KOPT-K1 (cell line): ENCODE measurements around the gene CERS6.

ENCODE experiments used
- H3K27ac ChIP-seq: fragments of 200-600 bp; sonication (generic); 2 replicates; pipeline ENCODE4 v1.5.1; 2016; ENCODE audit warnings: antibody characterized with exemption, mild to moderate bottlenecking, low read depth, low read length; ENCODE audit not compliant: poor library complexity, severe bottlenecking
- H3K36me3 ChIP-seq: fragments of 200-600 bp; sonication (generic); 2 replicates; pipeline ENCODE4 v1.5.1; 2017; ENCODE audit warnings: antibody characterized with exemption, mild to moderate bottlenecking, low read length, moderate library complexity; ENCODE audit not compliant: insufficient read depth
- H3K9me3 ChIP-seq: fragments of 200-600 bp; sonication (generic); 2 replicates; pipeline ENCODE4 v1.5.1; 2017; ENCODE audit warnings: antibody characterized with exemption, low read length, mild to moderate bottlenecking; ENCODE audit not compliant: insufficient read depth, poor library complexity, severe bottlenecking

Gene CERS6

DNA sequence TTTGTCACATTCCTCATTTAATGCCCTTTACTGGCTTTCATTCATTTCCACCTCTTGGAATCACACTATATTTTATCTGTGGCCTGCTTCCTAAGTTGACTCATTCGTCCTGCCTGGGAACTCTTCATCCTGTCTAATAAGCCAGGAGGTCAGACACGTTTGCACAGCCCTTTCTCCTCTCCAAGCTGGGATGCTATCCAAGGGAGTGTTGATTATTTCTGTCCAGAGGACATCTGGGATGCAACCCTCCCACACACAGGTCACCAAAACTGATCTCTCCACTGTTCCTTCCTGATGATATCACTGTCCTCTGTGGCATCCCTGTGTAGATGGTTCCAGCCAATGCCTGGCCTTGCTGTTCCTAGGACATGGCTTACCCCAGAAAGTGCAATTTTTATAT lies 266.5 kb downstream of the CERS6 start:
- H3K36me3 ChIP-seq = peaks cover 49% of the 10 kb centered on the region
- H3K27ac ChIP-seq = no peak overlapping the region
- no peaks in the 10 kb centered on the region for H3K9me3 ChIP-seq

DNA sequence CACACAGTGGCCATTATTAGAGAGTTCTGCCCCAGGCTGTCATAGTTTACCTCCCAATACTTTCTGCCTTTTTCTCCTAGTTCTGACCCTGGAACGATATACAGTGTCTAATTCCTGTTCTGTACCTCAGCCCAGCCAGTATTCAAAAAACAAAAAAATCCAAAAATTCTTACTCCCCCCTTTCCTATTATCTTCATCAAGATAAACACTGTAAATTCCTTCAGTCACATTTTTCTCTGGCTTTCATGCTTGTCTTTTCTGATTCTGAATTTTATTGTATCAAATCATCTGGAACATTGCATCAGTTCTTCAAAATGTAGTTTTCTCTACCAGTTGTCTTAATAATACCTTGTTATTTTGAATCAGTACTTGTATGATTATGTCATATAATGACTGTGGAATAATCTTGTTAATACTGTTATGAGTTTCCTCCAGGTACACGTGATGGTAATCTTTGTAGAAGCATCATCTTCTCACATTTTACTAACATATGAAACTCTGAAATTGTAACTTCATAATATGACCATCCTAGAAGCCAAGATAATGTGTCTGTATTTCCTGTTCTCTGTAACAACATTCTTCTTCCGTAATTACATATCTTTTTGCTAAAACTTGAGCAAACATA lies 267.3 kb downstream of the CERS6 start:
- no peaks in the 10 kb centered on the region for H3K9me3 ChIP-seq
- H3K27ac ChIP-seq = no peak overlapping the region
- H3K36me3 ChIP-seq = peaks cover 44% of the 10 kb centered on the region

DNA sequence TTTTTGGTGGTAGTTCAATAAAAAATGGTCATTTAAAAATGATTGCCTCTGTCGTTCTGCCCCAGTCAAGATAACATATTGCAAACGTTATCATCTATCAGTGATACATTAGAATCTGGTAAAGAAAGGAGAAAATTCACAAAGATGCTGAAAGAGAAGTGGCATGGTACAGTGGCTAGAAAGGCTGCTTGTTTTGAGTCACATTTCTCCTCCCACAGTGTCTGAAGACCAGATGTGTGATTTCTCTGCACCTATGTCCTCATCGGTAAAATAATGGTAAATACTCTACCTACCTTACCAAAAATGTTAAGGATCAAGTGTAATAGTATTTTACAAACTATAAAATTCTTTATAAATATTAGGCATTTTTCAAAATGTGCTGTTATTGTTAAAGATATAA lies 270.3 kb downstream of the CERS6 start:
- Histone ChIP-seq H3K36me3 (peaks cover 16% of the 10 kb centered on the region), H3K27ac (no peak overlapping the region), H3K9me3 (no peaks in the 10 kb centered on the region)

DNA sequence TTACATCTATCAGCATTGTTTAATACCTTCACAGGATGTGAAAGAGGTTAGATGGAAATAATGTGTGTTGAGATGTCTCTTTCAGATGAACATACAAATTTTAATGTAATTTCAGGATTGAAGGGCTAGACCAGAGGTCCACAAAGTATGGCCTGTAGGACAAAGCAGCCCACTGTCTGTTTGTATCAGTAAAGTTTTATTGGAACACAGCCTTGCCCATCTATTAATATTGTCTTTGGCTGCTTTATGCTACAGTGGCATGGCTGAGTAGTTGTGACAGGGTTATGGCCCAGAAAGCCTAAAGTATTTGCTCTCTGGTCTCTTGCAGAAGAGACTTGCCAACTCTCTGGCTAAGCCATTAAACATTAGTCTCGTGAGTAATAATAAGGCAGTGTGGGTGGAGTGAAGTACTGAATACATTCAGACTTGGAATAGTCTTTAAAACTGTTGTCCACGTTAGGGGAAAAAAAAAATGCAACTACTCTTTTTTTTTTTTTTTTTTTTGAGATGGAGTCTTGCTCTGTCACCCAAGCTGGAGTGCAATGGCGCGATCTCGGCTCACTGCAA lies 271.9 kb downstream of the CERS6 start:
- Histone ChIP-seq H3K36me3 (peaks cover 2% of the 10 kb centered on the region; the same call in 1 of the 2 replicates), H3K27ac (no peak overlapping the region), H3K9me3 (no peaks in the 10 kb centered on the region)

DNA sequence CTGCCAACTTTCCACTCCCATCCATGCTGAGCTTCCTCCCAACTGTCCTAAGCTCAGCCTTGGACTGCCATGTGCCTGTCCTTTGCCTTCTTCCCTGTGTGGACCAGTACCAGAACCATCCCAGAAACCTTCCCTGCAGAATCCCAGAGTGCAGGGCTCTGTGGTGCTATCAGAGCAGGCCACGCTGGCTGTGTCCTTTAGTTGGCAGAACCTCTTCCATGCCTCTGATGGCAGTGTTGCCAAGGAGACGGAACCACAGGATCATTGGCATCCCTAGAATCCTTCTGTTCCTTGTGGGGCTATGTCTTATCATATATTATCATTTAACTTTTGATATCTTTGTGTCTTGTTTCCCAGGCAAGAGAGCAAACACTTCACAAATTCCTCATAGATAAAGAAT lies 273.4 kb downstream of the CERS6 start:
- no peaks in the 10 kb centered on the region; the same call in 1 of the 2 replicates for H3K36me3 ChIP-seq
- no peak overlapping the region for H3K27ac ChIP-seq
- no peaks in the 10 kb centered on the region for H3K9me3 ChIP-seq

DNA sequence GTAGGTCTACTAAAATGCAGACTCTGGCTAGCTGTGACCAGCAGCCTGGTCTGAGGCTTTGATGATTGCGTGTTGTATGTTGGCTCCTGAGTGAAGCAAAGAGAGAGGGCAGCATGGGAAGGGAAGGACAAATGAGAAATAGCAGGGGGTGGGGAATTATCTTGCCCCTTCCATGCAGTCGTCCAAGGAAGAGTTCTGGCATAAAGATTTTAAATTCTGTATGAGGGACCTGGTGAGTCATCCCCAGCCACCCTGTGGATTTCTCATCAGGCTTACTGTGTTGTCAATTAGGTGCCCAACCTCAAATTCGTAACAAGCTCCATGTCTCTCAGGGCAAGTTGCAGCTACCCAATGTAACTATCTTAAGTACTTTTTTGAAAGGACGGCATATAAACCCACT lies 274.3 kb downstream of the CERS6 start:
- no peak overlapping the region for H3K27ac ChIP-seq
- H3K9me3 ChIP-seq = no peaks in the 10 kb centered on the region
- no peaks in the 10 kb centered on the region; the same call in 1 of the 2 replicates for H3K36me3 ChIP-seq

DNA sequence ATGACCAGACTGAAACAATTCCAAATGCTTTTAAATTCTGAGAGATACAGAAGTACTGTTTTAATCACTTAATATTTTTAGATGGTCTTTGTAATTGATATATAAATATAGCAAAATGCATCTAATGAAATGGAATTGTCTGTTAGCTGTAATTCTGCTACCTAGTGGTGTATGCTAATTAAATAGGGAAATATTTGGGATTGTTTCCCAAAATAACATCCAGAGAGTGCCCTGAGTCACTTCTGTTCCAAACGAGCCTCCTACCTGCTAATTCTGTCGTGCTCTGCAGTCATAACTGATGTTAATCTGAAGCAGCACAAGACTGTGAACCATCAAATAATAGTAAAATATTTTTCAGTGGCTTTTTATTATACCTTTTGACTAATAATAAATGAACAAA lies 274.9 kb downstream of the CERS6 start:
- no peaks in the 10 kb centered on the region for H3K9me3 ChIP-seq
- H3K36me3 ChIP-seq = no peaks in the 10 kb centered on the region; the same call in 1 of the 2 replicates
- no peak overlapping the region for H3K27ac ChIP-seq

DNA sequence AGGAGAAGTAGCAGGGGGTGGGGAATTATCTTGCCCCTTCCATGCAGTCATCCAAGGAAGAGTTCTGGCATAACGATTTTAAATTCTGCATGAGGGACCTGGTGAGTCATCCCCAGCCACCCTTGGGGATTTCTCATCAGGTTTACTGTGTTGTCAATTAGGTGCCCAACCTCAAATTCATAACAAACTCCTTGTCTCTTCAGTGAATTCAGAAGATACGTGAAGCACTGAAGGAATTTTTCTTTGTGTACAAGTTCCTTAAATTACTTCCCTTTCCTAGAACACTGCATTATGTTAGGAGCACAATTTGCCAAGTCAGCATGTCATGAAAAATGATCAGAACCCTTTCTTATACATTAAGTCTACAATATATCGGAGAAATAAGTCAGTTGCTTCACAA lies 275.5 kb downstream of the CERS6 start:
- Histone ChIP-seq H3K9me3 (no peaks in the 10 kb centered on the region), H3K27ac (no peak overlapping the region), H3K36me3 (no peaks in the 10 kb centered on the region; the same call in 1 of the 2 replicates)

DNA sequence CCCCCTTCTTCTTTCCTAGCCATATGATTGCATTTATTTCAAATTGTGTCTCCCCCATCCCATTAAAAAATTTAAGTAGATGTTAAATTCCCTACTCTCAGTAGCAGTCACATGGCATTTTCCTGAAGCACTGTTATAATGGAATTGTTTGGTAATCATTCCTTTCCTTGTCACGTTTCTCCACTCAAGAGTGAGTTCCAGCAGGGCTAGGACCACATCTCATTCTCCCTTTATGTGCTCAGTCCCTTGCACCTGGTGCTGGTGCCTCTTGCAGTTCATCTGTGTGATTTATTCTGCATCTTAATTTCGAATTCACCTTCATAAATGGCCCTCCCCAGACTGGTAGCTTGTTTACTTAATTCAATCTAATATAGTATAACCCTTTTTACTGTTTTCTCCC lies 276.0 kb downstream of the CERS6 start:
- no peaks in the 10 kb centered on the region; the same call in 1 of the 2 replicates for H3K36me3 ChIP-seq
- H3K27ac ChIP-seq = no peak overlapping the region
- no peaks in the 10 kb centered on the region for H3K9me3 ChIP-seq

DNA sequence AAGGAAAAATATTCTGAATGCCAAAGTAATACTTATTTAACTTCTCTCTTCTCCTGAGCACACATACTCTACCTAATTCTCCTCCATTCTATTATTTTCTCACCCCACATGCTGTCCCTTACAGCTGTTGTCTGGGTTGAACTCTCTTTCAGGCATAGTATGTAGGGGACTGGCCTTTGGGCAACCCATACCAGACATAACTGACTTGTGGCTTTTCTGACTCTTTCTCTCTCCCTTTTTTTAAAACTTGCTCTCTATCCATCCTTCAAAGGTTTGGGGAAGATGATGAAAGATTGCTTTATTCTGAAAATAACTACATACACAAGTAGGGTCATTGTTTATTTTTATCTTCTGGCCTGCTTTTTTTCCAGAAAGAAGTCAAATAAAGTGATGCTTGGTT lies 276.4 kb downstream of the CERS6 start:
- Histone ChIP-seq H3K36me3 (no peaks in the 10 kb centered on the region; the same call in 1 of the 2 replicates), H3K9me3 (no peaks in the 10 kb centered on the region), H3K27ac (no peak overlapping the region)

DNA sequence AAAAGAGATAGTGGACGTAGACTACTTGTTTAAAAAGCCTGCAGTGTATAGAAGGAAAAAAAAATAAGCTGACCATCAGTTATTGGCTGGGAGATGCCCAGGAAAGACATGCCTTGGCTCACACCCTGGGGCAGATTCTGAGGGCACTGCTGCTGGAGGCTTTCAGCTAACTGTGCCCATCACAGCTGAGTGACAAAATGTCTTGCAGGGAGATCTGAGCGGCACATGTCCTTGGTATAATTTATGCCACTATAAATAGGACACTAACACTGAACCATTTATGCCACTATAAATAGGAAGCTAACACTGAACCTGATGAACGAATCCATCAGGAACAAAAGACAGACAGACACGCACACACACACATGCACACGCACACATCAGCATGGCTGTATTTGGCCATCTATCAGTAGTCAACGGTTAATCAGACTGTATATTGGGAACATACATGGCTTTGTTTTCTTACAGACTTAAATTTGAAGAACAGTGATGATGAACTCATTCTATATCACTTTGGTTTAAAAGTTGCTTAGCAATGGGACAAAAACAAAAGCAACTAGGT lies 278.2 kb downstream of the CERS6 start:
- no peaks in the 10 kb centered on the region for H3K9me3 ChIP-seq
- no peaks in the 10 kb centered on the region; the same call in 1 of the 2 replicates for H3K36me3 ChIP-seq
- H3K27ac ChIP-seq = no peak overlapping the region

DNA sequence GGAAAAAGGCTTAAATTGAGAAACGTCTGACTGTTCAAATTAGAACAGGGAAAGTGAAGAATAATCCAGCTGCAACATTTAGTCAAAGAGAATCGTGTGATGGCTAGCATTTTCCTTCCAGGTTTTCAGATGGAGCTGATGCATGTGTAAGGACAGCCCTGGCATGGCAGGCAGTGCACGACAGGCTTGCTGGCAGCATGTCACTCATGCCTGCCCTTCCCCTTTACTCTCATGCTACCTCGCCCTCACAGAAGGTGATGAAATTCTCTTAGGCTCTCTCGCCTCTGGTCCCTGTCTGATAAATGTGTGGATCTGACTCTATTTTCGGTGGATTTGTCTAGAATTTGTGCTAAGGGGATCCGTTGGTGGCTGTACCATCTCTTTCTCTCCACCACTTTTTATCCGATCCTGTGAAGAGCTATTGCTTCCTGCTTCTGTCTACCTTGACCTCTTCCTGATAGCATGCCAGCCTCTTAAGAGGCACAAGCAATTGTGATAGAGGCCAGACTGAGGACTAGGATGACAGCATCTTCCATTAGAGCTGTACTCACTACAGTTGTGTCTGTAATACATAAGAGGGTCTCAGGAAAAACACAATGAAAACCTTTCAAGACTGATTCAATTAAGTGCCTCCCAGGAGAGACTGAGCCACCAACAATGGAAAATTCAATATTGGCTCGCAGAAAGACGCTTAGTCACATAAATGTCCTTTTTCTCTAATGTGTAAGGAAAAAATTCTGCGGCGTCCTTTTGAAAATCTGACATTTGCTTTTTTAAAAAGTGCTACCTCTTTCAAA lies 280.8 kb downstream of the CERS6 start:
- no peaks in the 10 kb centered on the region for H3K36me3 ChIP-seq
- no peaks in the 10 kb centered on the region for H3K9me3 ChIP-seq
- H3K27ac ChIP-seq = no peak overlapping the region

DNA sequence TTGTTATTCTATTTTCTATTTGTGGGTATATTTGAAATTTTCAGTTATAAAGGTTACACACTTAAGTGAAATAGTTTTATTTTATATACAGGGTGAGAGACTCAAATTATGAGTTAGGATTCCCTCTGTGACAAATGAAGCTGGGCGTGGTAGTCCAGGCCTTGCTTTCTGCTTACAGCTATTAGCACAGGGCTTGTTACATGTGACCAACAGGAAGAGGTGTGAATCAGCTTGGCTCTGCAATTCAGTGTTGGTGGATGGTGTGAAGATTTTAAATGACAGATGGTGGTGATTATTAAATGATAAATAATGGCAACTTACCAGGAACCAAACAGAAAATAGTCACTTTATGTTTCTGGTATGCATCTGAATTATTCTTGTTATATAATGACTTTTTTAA lies 282.0 kb downstream of the CERS6 start:
- Histone ChIP-seq H3K9me3 (no peaks in the 10 kb centered on the region), H3K36me3 (no peaks in the 10 kb centered on the region), H3K27ac (no peak overlapping the region)

DNA sequence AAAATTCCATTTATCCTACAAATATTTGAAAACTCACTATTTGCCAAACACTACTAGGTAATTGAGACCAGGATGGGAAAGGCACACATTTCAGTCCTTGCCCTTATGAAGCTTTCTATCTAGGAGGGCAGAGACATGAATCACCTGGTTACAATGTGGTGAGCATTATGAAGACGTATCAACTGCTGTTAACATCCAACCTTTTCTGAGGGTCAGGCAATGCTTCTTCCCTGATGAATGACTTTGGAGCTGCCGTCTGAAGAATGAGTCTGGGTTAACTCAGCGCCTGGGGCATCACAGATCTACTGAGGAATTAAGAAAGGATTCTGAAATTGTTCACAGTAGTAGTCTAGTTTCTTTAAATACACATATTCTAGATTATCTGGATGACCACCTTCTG lies 284.3 kb downstream of the CERS6 start:
- no peak overlapping the region for H3K27ac ChIP-seq
- no peaks in the 10 kb centered on the region for H3K9me3 ChIP-seq
- no peaks in the 10 kb centered on the region for H3K36me3 ChIP-seq

DNA sequence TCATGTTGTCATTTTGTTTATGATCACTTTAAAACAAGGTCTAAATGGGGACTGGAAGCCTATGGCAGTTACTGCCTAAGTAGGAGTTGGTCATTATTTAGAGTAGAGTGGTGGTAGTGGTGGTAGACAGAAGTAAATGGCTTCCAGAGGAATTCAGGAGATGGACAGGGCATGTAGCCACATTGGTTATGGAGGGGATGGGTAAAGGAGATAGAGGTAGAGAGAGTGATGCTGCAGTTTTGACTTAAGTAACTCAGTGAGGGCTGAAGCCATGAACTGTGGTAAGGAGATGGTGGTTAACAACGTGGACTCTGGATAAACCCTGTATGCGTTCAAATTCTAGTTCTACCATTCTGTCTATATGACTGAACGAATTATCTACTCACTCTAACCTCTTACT lies 284.7 kb downstream of the CERS6 start:
- H3K27ac ChIP-seq = no peak overlapping the region
- no peaks in the 10 kb centered on the region; the same call in 1 of the 2 replicates for H3K36me3 ChIP-seq
- no peaks in the 10 kb centered on the region for H3K9me3 ChIP-seq
